Fibroblast of lung (primary cell): ENCODE results near the gene GRIK4. TPM values are rescaled to one million over a fixed set of nuclear protein-coding genes. Genes with fewer than 3 reads are reported as not detected.

Experiments used
- DNase-seq, 2 donors: peaks; one replicate each; pipeline versions ENCODE4 v3.0.0 to v3.0.0-alpha.2; 2010; ENCODE audit warnings: low read depth in 2 of 2
- H2AFZ ChIP-seq: 2 replicates; pipeline ENCODE4 v1.5.1; 2012; ENCODE audit warnings: low read length, control low read depth, inconsistent platforms
- H3K27ac ChIP-seq: 2 replicates; pipeline ENCODE4 v1.5.1; 2011; ENCODE audit warnings: low read length, control low read depth; ENCODE audit not compliant: insufficient read depth
- H3K27me3 ChIP-seq: 2 replicates; pipeline ENCODE4 v1.5.1; 2011; ENCODE audit warnings: mild to moderate bottlenecking, low read length; ENCODE audit not compliant: control insufficient read depth, insufficient read depth
- H3K36me3 ChIP-seq: 2 replicates; pipeline ENCODE4 v1.5.1; 2011; ENCODE audit warnings: low read length; ENCODE audit not compliant: control insufficient read depth, insufficient read depth
- H3K4me1 ChIP-seq: 2 replicates; pipeline ENCODE4 v1.5.1; 2011; ENCODE audit warnings: low read length; ENCODE audit not compliant: control insufficient read depth, insufficient read depth; ENCODE audit errors: extremely low read depth
- H3K4me2 ChIP-seq: 2 replicates; pipeline ENCODE4 v1.5.1; 2011; ENCODE audit warnings: low read length, control low read depth; ENCODE audit not compliant: insufficient read depth; ENCODE audit errors: extremely low read depth
- H3K4me3 ChIP-seq, 4 experiments: fragments of 200-600 bp in 1 of 4; sonication (generic) in 1 of 4; replicated peaks in 1 of 4; 2 replicates each; pipeline ENCODE4 v1.5.1; 2011 to 2016; ENCODE audit warnings: low read length in 4 of 4, low read depth in 3 of 4, mild to moderate bottlenecking in 3 of 4, control low read depth in 2 of 4, inconsistent platforms in 1 of 4, mixed read lengths in 1 of 4; ENCODE audit not compliant: insufficient read depth in 1 of 4; ENCODE audit errors: control extremely low read depth in 1 of 4
- H3K79me2 ChIP-seq: 2 replicates; pipeline ENCODE4 v1.5.1; 2012; ENCODE audit warnings: mild to moderate bottlenecking, low read length, inconsistent platforms; ENCODE audit not compliant: control insufficient read depth, insufficient read depth
- H3K9ac ChIP-seq: 2 replicates; pipeline ENCODE4 v1.5.1; 2011; ENCODE audit warnings: mild to moderate bottlenecking, low read length, control low read depth; ENCODE audit not compliant: insufficient read depth
- H3K9me3 ChIP-seq: 2 replicates; pipeline ENCODE4 v1.5.1; 2012; ENCODE audit warnings: low read depth, low read length; ENCODE audit not compliant: control insufficient read depth, insufficient read depth
- H4K20me1 ChIP-seq: 2 replicates; pipeline ENCODE4 v1.5.1; 2011; ENCODE audit warnings: low read length; ENCODE audit not compliant: control insufficient read depth, insufficient read depth; ENCODE audit errors: extremely low read depth
- EZH2 ChIP-seq: IDR thresholded peaks from 2 replicates; pipeline ENCODE4 v1.5.1; 2012; ENCODE audit warnings: low read length, control low read depth, mild to moderate bottlenecking; ENCODE audit errors: missing control alignments
- polyA plus RNA-seq, 2 donors: library from polyadenylated mRNA; depleted of rRNA in 1 of 2; stranded (reverse) in 1 of 2; unstranded in 1 of 2; fragments of >200 nt; gene quantifications; 2 replicates each; pipeline ENCODE4 v1.2.1, GENCODE V29; 2011 to 2012; ENCODE audit warnings: missing spikeins in 1 of 2
- total RNA-seq: library from RNA; depleted of rRNA; stranded (reverse); fragments of >200 nt; gene quantifications from 2 replicates; pipeline ENCODE4 v1.2.1, GENCODE V29; 2014
- TF ChIP-seq, protein P1 (sequence below), 2 donors: IDR thresholded peaks in 1 of 2; conservative IDR thresholded peaks in 1 of 2; 1 replicate in 1 of 2; 2 replicates in 1 of 2; pipeline ENCODE4 v1.5.1; 2011 to 2012; ENCODE audit warnings: low read length in 2 of 2, control low read depth in 1 of 2, inconsistent platforms in 1 of 2, low read depth in 1 of 2, mild to moderate bottlenecking in 1 of 2

Gene GRIK4
- total and polyA plus RNA-seq, 2 donors (not counting 1 experiment from before 2014, with no cell fraction given) = 0.17 to 1.5 TPM

DNA sequence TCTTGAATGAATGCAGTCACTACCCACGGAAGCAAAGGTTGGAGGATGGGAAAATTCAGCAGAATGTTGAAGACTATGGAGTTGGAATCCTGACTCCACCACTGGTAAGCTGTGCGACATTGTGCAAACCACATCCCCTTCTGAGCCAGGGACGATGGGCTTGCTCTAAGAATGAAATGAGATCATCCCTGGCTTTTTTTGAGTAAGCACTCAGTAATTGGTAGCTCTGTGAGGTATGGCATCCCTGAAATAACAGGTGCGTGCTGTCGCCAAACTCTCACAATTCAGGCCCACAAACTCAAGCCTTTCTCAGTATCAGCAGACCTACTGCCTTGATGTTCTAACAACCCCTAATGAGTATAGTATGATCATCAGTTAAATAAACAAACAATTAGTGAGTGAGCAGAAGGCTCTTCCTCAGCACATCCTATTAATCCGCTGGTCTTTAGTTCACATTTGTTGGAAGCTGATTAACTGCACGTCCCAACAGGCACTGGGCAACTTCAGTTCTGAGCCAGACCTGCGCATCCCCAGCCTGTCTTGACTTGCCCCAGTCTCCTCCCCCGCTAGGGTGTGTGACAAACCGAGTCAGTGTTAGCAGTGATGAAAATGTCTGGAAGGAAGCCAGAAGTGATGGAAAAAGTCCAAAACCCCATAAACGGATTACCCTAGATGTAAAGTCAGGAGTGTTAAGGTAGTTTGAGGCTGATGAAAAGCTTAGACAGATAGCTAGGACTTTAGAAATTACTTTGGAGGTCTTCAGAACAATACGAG, 235.5 kb downstream of the GRIK4 start:
- no peaks in the 10 kb centered on the region for H4K20me1 ChIP-seq
- H3K4me3 ChIP-seq = no peak overlapping the region
- H3K9me3 ChIP-seq = no peaks in the 10 kb centered on the region
- no peaks in the 10 kb centered on the region for H3K27me3 ChIP-seq
- TF ChIP-seq, protein P1, sequence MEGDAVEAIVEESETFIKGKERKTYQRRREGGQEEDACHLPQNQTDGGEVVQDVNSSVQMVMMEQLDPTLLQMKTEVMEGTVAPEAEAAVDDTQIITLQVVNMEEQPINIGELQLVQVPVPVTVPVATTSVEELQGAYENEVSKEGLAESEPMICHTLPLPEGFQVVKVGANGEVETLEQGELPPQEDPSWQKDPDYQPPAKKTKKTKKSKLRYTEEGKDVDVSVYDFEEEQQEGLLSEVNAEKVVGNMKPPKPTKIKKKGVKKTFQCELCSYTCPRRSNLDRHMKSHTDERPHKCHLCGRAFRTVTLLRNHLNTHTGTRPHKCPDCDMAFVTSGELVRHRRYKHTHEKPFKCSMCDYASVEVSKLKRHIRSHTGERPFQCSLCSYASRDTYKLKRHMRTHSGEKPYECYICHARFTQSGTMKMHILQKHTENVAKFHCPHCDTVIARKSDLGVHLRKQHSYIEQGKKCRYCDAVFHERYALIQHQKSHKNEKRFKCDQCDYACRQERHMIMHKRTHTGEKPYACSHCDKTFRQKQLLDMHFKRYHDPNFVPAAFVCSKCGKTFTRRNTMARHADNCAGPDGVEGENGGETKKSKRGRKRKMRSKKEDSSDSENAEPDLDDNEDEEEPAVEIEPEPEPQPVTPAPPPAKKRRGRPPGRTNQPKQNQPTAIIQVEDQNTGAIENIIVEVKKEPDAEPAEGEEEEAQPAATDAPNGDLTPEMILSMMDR (conservative IDR thresholded peaks at IDR 0.05 in 1 of 2, IDR thresholded peaks at IDR 0.05 in 1 of 2; ENCODE audit: low read depth in 1 of 2, low read length in 2 of 2) = no peak
- TF ChIP-seq EZH2 = no peak
- peak in 1 of 2 donors; percentile 20 for DNase-seq
- H3K4me1 ChIP-seq = no peaks in the 10 kb centered on the region
- no peak overlapping the region for H3K4me2 ChIP-seq
- no peak overlapping the region for H3K27ac ChIP-seq
- H3K79me2 ChIP-seq = no peaks in the 10 kb centered on the region
- no peak overlapping the region for H3K9ac ChIP-seq
- H3K36me3 ChIP-seq = no peaks in the 10 kb centered on the region
- no peak overlapping the region for H2AFZ ChIP-seq

DNA sequence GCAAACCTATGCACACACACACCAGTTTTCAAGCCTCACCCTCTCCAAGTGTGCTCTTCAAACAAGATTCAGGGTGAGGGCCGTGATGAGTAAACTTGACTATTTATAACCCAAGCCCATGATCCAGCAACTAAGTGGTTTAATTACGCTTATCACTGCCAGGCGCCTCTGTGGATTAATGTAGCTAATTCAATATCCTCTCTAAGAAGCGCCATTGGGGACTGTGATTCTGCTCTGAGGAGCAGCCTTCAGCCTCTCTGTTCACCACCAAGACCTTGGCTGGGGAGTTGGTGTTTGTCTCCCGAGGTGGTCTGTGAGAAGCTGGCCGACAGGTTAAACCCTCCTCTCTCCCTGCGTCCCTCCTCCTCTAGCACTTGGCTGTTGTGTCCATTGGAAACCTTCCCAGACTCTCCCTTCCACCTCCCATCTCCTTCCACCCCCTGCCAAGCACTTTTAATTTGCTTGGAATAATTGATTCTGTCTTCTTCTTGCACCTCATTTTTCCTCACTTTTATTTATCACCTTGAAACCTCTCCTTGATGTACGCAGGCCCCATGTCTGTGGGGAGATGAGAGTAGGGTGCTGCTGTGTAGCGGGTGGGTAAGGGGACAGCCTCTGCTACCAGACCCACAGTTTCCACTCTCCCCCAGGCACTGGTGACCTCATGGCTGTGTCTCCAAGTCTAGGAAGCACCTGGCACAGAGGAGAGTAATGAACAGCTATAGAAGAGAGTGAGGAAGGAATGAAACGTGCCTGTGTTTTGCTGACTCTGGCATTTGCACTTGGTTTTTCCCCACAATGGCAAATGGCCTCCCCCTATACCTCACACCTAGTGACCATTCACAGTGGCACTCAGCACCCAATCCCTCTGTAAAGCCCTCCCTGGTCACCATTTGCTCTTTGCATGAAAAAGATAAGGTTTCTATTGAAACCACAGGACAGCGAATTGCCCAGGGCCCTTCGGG, 236.6 kb downstream of the GRIK4 start:
- no peak for TF ChIP-seq EZH2
- TF ChIP-seq, protein P1 (conservative IDR thresholded peaks at IDR 0.05 in 1 of 2, IDR thresholded peaks at IDR 0.05 in 1 of 2; ENCODE audit: low read depth in 1 of 2, low read length in 2 of 2) = no peak
- Histone ChIP-seq H4K20me1 (no peaks in the 10 kb centered on the region), H3K4me3 (no peak overlapping the region), H3K9ac (no peak overlapping the region), H3K9me3 (no peaks in the 10 kb centered on the region), H3K4me2 (no peak overlapping the region), H3K79me2 (no peaks in the 10 kb centered on the region), H3K27ac (no peak overlapping the region), H3K27me3 (no peaks in the 10 kb centered on the region), H3K36me3 (no peaks in the 10 kb centered on the region), H2AFZ (no peak overlapping the region), H3K4me1 (no peaks in the 10 kb centered on the region)
- no peak for DNase-seq

DNA sequence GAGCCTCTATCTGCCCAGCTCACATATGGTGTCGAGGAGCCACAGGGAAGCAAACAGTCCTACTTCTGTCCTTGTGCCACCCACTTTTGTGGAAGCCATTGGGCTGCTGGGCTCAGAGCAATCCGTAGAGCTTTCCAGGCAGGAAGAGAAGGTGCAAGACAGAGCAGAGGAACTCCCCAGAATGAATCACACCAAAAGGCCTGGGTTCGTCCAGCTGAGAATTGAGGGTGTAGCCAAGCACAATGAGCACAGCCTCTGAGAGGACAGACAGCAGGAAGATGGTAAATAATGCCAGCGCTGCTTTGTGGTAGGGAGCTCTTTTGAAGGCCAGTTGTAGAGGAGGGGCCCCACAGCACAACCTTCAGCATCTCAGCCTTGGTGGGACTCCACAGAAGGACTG, 237.8 kb downstream of the GRIK4 start:
- Histone ChIP-seq H4K20me1 (no peaks in the 10 kb centered on the region), H3K27me3 (no peaks in the 10 kb centered on the region), H3K9me3 (no peaks in the 10 kb centered on the region), H3K9ac (no peak overlapping the region), H3K36me3 (no peaks in the 10 kb centered on the region), H3K27ac (no peak overlapping the region), H3K79me2 (no peaks in the 10 kb centered on the region), H2AFZ (no peak overlapping the region), H3K4me2 (no peak overlapping the region), H3K4me1 (no peaks in the 10 kb centered on the region), H3K4me3 (no peak overlapping the region)
- DNase-seq = no peak
- no peak for TF ChIP-seq EZH2
- TF ChIP-seq, protein P1 (conservative IDR thresholded peaks at IDR 0.05 in 1 of 2, IDR thresholded peaks at IDR 0.05 in 1 of 2; ENCODE audit: low read depth in 1 of 2, low read length in 2 of 2) = no peak
